Measurements from ENCODE around the gene BHMT2. TPM values are rescaled to one million over a fixed set of nuclear protein-coding genes. Genes with fewer than 3 reads are reported as not detected.

The BHMT2 gene
- total and polyA plus RNA-seq, 10 donors: 0.17 to 2.6 (median 0.64) TPM; not detected in 1

- H3K9me3 ChIP-seq: no peaks in the 10 kb centered on the region
- no peaks in the 10 kb centered on the region for H3K36me3 ChIP-seq
- H3K4me3 ChIP-seq: peak overlapping the region in 2 of 8 donors; percentile 10 to 47
- peak overlapping the region in 5 of 8 donors; percentile 8 to 20 (median 15) for H3K27ac ChIP-seq
- H3K4me1 ChIP-seq: peaks cover 7 to 19% (median 11%) of the 10 kb centered on the region in 6 donors
- DNase-seq: no peak
- H3K27me3 ChIP-seq (replicated peaks in 1 of 7): no peaks in the 10 kb centered on the region
- TF ChIP-seq CTCF (IDR thresholded peaks at IDR 0.05 in 8 of 11, conservative IDR thresholded peaks at IDR 0.05 in 3 of 11): peak in 9 of 11 experiments; percentile 25 to 73 (median 49)
- TF ChIP-seq POLR2AphosphoS5 (IDR thresholded peaks at IDR 0.05): no peak
- TF ChIP-seq POLR2A (IDR thresholded peaks at IDR 0.05): no peak
- intact Hi-C loops (cut with DNase I; ENCODE audit: low total_unique reads): loop anchor here (5.0 kb wide), 2 partner anchors 112 to 328 kb away; no protein-coding TSS in a partner anchor
- 5 to 8% (median 5%) methylated on average over 11 of the region's 11 CpGs for WGBS, 5 donors
These were observed 64.3 kb downstream of the BHMT2 start for GRCh38 chr5:79133657-79134451.

- TF ChIP-seq CTCF (IDR thresholded peaks at IDR 0.05 in 8 of 11, conservative IDR thresholded peaks at IDR 0.05 in 3 of 11): no peak
- no peak for TF ChIP-seq POLR2A (IDR thresholded peaks at IDR 0.05)
- TF ChIP-seq POLR2AphosphoS5 (IDR thresholded peaks at IDR 0.05): no peak
- Histone ChIP-seq H3K9me3 (peaks cover 0 to 8% (median 2%) of the 10 kb centered on the region in 8 donors), H3K4me3 (no peak overlapping the region), H3K27me3 (replicated peaks in 1 of 7) (no peaks in the 10 kb centered on the region), H3K4me1 (peaks cover 7 to 19% (median 11%) of the 10 kb centered on the region in 6 donors), H3K36me3 (no peaks in the 10 kb centered on the region), H3K27ac (no peak overlapping the region)
- intact Hi-C loops (cut with DNase I; ENCODE audit: low total_unique reads): no loop called here
- WGBS, 5 donors: 77 to 93% (median 91%) methylated on average over 4 to 5 of the region's 5 CpGs
- no peak for DNase-seq
These were observed 66.4 kb downstream of the BHMT2 start for GRCh38 chr5:79135790-79136553.

GRCh38 chr5:79136618-79137017 is 67.1 kb downstream of the BHMT2 start:
- intact Hi-C loops (cut with DNase I; ENCODE audit: low total_unique reads): no loop called here

More at GRCh38 chr5:79136618-79137017, 67.1 kb downstream of the BHMT2 start:
- Histone ChIP-seq H3K36me3 (no peaks in the 10 kb centered on the region), H3K4me3 (no peak overlapping the region), H3K4me1 (peaks cover 7 to 19% (median 11%) of the 10 kb centered on the region in 6 donors), H3K9me3 (peaks cover 0 to 11% (median 4%) of the 10 kb centered on the region in 8 donors), H3K27me3 (replicated peaks in 1 of 7) (no peaks in the 10 kb centered on the region), H3K27ac (no peak overlapping the region)
- DNase-seq: no peak
- WGBS, 5 donors: 63 to 92% (median 84%) methylated on average over 2 of the region's 2 CpGs
- TF ChIP-seq POLR2A (IDR thresholded peaks at IDR 0.05): no peak
- no peak for TF ChIP-seq POLR2AphosphoS5 (IDR thresholded peaks at IDR 0.05)
- TF ChIP-seq CTCF (IDR thresholded peaks at IDR 0.05 in 8 of 11, conservative IDR thresholded peaks at IDR 0.05 in 3 of 11): no peak

Other genes starting within 250 kb of the BHMT2 start
- gene ARSB, start 84.5 kb upstream of the BHMT2 start, total RNA-seq: 10 to 100 TPM in 5 of 7 donors, 1 to 10 TPM in 2; 9.1 to 18.5 (median 12.8) TPM
- 1 to 10 TPM; 1.1 to 2.2 (median 1.6) TPM for gene ARSB, start 84.5 kb upstream of the BHMT2 start, polyA plus RNA-seq
- 1 to 10 TPM in 2 of 7 donors, under 1 TPM in 3, not detected in 2; 0.34 to 1.4 (median 0.60) TPM for gene DMGDH, start 93 bp upstream of the BHMT2 start, total RNA-seq
- gene DMGDH, start 93 bp upstream of the BHMT2 start, polyA plus RNA-seq: under 1 TPM; 0.06 to 0.20 (median 0.13) TPM
- gene BHMT, start 42.0 kb downstream of the BHMT2 start, total RNA-seq: not detected
- not detected for gene BHMT, start 42.0 kb downstream of the BHMT2 start, polyA plus RNA-seq
- gene JMY, start 166.4 kb downstream of the BHMT2 start, total RNA-seq: 10 to 100 TPM in 6 of 7 donors, 1 to 10 TPM in 1; 7.8 to 19.6 (median 12.5) TPM
- gene JMY, start 166.4 kb downstream of the BHMT2 start, polyA plus RNA-seq: 1 to 10 TPM; 2.0 to 2.5 (median 2.5) TPM